ENCODE results near the gene XYLB. TPM values are rescaled to one million over a fixed set of nuclear protein-coding genes. Genes with fewer than 3 reads are reported as not detected.
A peak's percentile ranks its signal among the peaks of the same experiment; 100 is the strongest.
"Not testable (repeated sequence)": the region's sequence is repeated elsewhere in the genome, so short reads cannot be mapped to it uniquely, and the experiment has no call there.

The XYLB gene
- total RNA-seq, 6 donors from 2014 or later, result 1.3 to 7.3 (median 4.6) TPM

GRCh38 chr3:38401246-38401962, 54.8 kb downstream of the XYLB start:
- ATAC-seq (ENCODE audit: low FRiP score in 2 of 2) (no peak), DNase-seq (no peak)
- Histone ChIP-seq H3K9me3 (no peaks in the 10 kb centered on the region), H3K27me3 (no peaks in the 10 kb centered on the region), H3K27ac (no peak overlapping the region), H3K4me3 (no peak overlapping the region), H3K36me3 (peaks cover 0 to 12% (median 4%) of the 10 kb centered on the region in 4 donors), H3K4me1 (no peaks in the 10 kb centered on the region)
- 68 to 84% methylated on average over 3 to 4 of the region's 4 CpGs for WGBS, 2 donors
- TF ChIP-seq POLR2AphosphoS5 (IDR thresholded peaks at IDR 0.05), result no peak
- TF ChIP-seq CTCF (IDR thresholded peaks at IDR 0.05), result no peak
- no peak for TF ChIP-seq POLR2A (IDR thresholded peaks at IDR 0.05)
- TF ChIP-seq EP300 (IDR thresholded peaks at IDR 0.05), result no peak

DNA sequence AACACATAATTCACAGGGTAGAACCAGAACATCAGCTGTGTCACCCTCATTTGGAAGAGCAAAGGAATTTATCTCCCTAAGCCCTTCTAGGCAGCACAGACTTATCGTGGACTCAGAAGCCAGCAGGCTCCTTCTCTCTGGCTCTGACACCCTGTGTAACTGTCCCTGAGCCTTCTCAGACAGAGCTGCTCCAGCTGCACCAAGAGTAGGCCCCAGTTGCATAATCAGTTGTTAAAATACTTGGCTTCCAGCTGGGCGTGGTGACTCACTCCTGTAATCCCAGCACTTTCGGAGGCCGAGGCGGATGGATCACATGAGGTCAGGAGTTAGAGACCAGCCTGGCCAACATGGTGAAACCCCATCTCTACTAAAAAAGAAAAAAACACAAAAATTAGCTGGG, 57.7 kb downstream of the XYLB start:
- 71 to 78% methylated on average over 5 of the region's 5 CpGs for WGBS, 2 donors
- Histone ChIP-seq H3K4me1 (no peaks in the 10 kb centered on the region), H3K27me3 (no peaks in the 10 kb centered on the region), H3K4me3 (no peak overlapping the region), H3K36me3 (peaks cover 0 to 12% (median 4%) of the 10 kb centered on the region in 4 donors), H3K27ac (no peak overlapping the region), H3K9me3 (no peaks in the 10 kb centered on the region)
- peak in 1 of 2 donors; percentile 59 for TF ChIP-seq POLR2AphosphoS5 (IDR thresholded peaks at IDR 0.05)
- no peak for TF ChIP-seq POLR2A (IDR thresholded peaks at IDR 0.05)
- peak; percentile 67 to 94 for ATAC-seq (ENCODE audit: low FRiP score in 2 of 2)
- peak in 1 of 2 donors; percentile 48 for DNase-seq

DNA sequence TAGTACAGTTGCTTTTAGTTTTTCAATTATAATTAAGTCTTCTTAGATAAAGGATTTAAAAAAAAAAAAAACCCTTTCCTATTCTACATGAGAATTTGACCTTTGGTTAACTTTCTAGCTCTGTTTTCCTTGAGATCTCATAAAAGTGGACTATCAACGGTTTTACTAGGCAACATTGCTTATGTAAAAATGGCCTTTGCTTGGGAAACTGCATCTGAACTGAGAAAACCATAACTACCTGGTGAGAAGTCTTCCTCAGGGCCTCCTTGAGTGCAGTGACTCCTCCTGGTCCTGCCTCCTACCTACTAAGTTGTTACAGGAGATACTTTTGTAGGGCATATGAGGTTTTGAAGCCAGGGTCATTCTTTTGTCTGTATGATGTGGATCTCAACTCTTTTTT, 65.0 kb downstream of the XYLB start:
- Histone ChIP-seq H3K27me3 (no peaks in the 10 kb centered on the region), H3K4me1 (no peaks in the 10 kb centered on the region), H3K27ac (no peak overlapping the region), H3K36me3 (no peaks in the 10 kb centered on the region), H3K4me3 (no peak overlapping the region), H3K9me3 (no peaks in the 10 kb centered on the region)
- no peak for TF ChIP-seq POLR2AphosphoS5 (IDR thresholded peaks at IDR 0.05)
- no peak for TF ChIP-seq POLR2A (IDR thresholded peaks at IDR 0.05)
- no peak for TF ChIP-seq EP300 (IDR thresholded peaks at IDR 0.05)
- 69 to 77% methylated on average over 1 of the region's 1 CpG for WGBS, 2 donors
- DNase-seq (no peak), ATAC-seq (ENCODE audit: low FRiP score in 2 of 2) (no peak)

- not testable (repeated sequence) for H3K36me3 ChIP-seq; H3K27me3 ChIP-seq; H3K27ac ChIP-seq; H3K4me3 ChIP-seq; ATAC-seq (ENCODE audit: low FRiP score in 2 of 2); H3K9me3 ChIP-seq; H3K4me1 ChIP-seq; DNase-seq
- 65 to 80% methylated on average over 5 of the region's 5 CpGs for WGBS, 2 donors
Observed at GRCh38 chr3:38420758-38421157, 74.2 kb downstream of the XYLB start.

DNA sequence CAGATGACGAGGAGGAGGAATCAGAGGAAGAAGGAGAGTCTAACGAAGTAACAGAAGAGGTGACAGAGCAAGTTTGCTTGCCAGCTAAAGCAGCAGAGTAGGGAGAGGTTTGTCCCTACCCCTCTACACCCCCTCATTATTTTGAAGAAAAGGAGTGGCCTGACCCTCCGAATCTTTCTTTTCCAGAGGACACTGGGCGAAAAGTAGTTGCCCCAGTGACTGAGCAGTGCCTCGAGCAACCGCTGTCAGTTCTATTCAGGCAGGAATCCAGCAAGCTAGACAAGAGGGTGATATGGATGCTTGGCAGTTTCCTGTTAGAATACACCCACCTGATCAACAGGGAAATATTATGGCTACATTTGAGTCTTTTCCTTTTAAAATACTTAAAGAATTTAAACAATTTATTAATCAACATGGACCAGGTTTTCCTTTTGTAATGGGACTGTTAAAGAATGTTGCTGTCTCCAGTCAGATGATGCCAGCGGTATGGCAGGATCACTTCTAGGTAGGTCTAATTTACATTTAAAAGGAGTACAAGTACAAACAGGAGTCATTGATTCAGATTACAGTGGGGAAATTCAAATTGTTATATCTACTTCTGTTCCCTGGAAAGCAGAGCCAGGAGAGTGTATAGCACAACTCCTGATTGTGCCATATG, 75.2 kb downstream of the XYLB start:
- no peak overlapping the region for H3K4me3 ChIP-seq
- H3K36me3 ChIP-seq, result no peaks in the 10 kb centered on the region
- DNase-seq (no peak), ATAC-seq (ENCODE audit: low FRiP score in 2 of 2) (no peak)
- no peaks in the 10 kb centered on the region for H3K27me3 ChIP-seq
- H3K4me1 ChIP-seq, result no peaks in the 10 kb centered on the region
- TF ChIP-seq POLR2A (IDR thresholded peaks at IDR 0.05) (no peak), POLR2AphosphoS5 (IDR thresholded peaks at IDR 0.05) (no peak), CTCF (IDR thresholded peaks at IDR 0.05) (no peak), EP300 (IDR thresholded peaks at IDR 0.05) (no peak)
- H3K27ac ChIP-seq, result no peak overlapping the region
- WGBS, 2 donors, result 80 to 82% methylated on average over 7 of the region's 7 CpGs
- no peaks in the 10 kb centered on the region for H3K9me3 ChIP-seq

DNA sequence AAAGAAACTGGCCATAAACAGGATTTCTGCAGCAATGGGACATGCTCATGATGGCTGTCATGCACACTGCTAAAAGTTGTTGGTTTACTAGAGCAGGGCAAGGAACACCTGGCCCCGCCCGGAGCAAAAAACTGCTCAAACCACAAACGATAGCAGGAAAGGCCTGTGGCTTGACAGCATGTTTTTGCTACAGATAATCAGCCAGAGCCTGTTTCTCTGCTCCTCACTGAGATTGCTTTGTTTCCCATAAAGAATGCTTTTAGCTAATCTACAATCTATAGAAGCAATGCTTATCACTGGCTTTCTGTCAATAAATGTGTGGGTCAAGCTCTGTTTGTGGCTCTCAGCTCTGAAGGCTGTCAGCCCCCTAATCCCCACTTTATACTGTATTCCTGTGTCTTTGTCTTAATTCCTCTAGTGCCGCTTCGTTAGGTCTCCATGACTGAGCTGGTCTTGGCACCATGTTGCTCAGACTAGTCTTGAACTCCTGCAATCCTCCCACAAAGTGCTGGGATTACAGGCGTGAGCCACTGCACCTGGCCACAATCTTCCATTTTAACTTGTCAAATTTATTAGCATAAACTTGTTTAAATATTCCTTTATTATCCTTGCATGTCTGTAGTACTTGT, 80.3 kb downstream of the XYLB start:
- H3K4me1 ChIP-seq; H3K27me3 ChIP-seq; DNase-seq; H3K27ac ChIP-seq; H3K36me3 ChIP-seq; ATAC-seq (ENCODE audit: low FRiP score in 2 of 2); H3K4me3 ChIP-seq; H3K9me3 ChIP-seq: not testable (repeated sequence)
- WGBS, 2 donors, result 68 to 72% methylated on average over 6 of the region's 6 CpGs

GRCh38 chr3:38432871-38433658, 86.5 kb downstream of the XYLB start:
- H3K4me3 ChIP-seq; H3K36me3 ChIP-seq; H3K27ac ChIP-seq; H3K27me3 ChIP-seq; ATAC-seq (ENCODE audit: low FRiP score in 2 of 2); DNase-seq; H3K4me1 ChIP-seq: not testable (repeated sequence)
- peaks cover 12 to 20% (median 14%) of the 10 kb centered on the region in 4 donors for H3K9me3 ChIP-seq
- WGBS, 2 donors, result 75 to 91% methylated on average over 3 to 5 of the region's 5 CpGs

GRCh38 chr3:38433661-38434060, 87.1 kb downstream of the XYLB start:
- 74 to 80% methylated on average over 2 of the region's 2 CpGs for WGBS, 2 donors
- H3K4me3 ChIP-seq; H3K27me3 ChIP-seq; H3K4me1 ChIP-seq; DNase-seq; ATAC-seq (ENCODE audit: low FRiP score in 2 of 2); H3K36me3 ChIP-seq; H3K27ac ChIP-seq: not testable (repeated sequence)
- H3K9me3 ChIP-seq, result peaks cover 12 to 24% (median 14%) of the 10 kb centered on the region in 4 donors

GRCh38 chr3:38438436-38439069, 92.0 kb downstream of the XYLB start:
- ATAC-seq (ENCODE audit: low FRiP score in 2 of 2); H3K4me1 ChIP-seq; H3K27ac ChIP-seq; H3K27me3 ChIP-seq; DNase-seq; H3K4me3 ChIP-seq; H3K36me3 ChIP-seq: not testable (repeated sequence)
- 39 to 42% methylated on average over 5 of the region's 5 CpGs for WGBS, 2 donors
- H3K9me3 ChIP-seq, result peaks cover 3 to 17% (median 8%) of the 10 kb centered on the region in 4 donors

Data from upper lobe of left lung (tissue), 6 donors.